Liver (tissue), 9 donors: ENCODE data around the gene KDM5B. TPM values are rescaled to one million over a fixed set of nuclear protein-coding genes. Genes with fewer than 3 reads are reported as not detected.

Experiments used
- DNase-seq: peaks from one replicate; pipeline ENCODE4 v3.0.0-alpha.2; 2017; ENCODE audit warnings: low spot score
- H3K27ac ChIP-seq, 2 donors: one replicate each; pipeline ENCODE4 v1.7.0; 2013; ENCODE audit warnings: inconsistent platforms in 2 of 2, low read length in 2 of 2, control low read depth in 1 of 2, low read depth in 1 of 2, mild to moderate bottlenecking in 1 of 2
- H3K27me3 ChIP-seq, 4 donors: one replicate each; pipeline versions ENCODE4 v1.6.1 to v1.7.0; 2013; ENCODE audit warnings: low read length in 3 of 4, inconsistent platforms in 1 of 4, mild to moderate bottlenecking in 1 of 4, moderate library complexity in 1 of 4; ENCODE audit not compliant: control insufficient read depth in 4 of 4, insufficient read depth in 4 of 4
- H3K36me3 ChIP-seq, 4 donors: one replicate each; pipeline versions ENCODE4 v1.6.1 to v1.7.0; 2013; ENCODE audit warnings: low read length in 3 of 4, mild to moderate bottlenecking in 3 of 4, low read depth in 1 of 4, moderate library complexity in 1 of 4; ENCODE audit not compliant: control insufficient read depth in 4 of 4, insufficient read depth in 3 of 4
- H3K4me1 ChIP-seq, 4 donors: one replicate each; pipeline versions ENCODE4 v1.6.1 to v1.7.0; 2013; ENCODE audit warnings: low read length in 3 of 4, mild to moderate bottlenecking in 3 of 4, moderate library complexity in 1 of 4; ENCODE audit not compliant: control insufficient read depth in 4 of 4, insufficient read depth in 4 of 4
- H3K4me3 ChIP-seq, 3 donors: one replicate each; pipeline versions ENCODE4 v1.6.1 to v1.7.0; 2013; ENCODE audit warnings: low read length in 3 of 3, control low read depth in 1 of 3, low read depth in 1 of 3, mild to moderate bottlenecking in 1 of 3
- H3K9ac ChIP-seq, 2 donors: one replicate each; pipeline ENCODE4 v1.7.0; 2013; ENCODE audit warnings: low read length in 2 of 2, mild to moderate bottlenecking in 2 of 2, moderate library complexity in 2 of 2, control low read depth in 1 of 2, low read depth in 1 of 2
- H3K9me3 ChIP-seq, 4 donors: one replicate each; pipeline versions ENCODE4 v1.6.1 to v1.7.0; 2013; ENCODE audit warnings: low read length in 3 of 4; ENCODE audit not compliant: control insufficient read depth in 4 of 4
- CTCF ChIP-seq: fragments of 150-350 bp; IDR thresholded peaks from 2 replicates; pipeline ENCODE4 v1.5.1; 2017; ENCODE audit warnings: improper control_type of control experiment, low read depth, low read length; ENCODE audit not compliant: missing input control
- EGR1 ChIP-seq, 2 donors: IDR thresholded peaks; 2 replicates each; pipeline ENCODE4 v1.6.1; 2016 to 2018; ENCODE audit warnings: antibody characterized with exemption in 2 of 2, low read depth in 2 of 2
- GABPA ChIP-seq, 2 donors: IDR thresholded peaks in 1 of 2; conservative IDR thresholded peaks in 1 of 2; 2 replicates each; pipeline ENCODE4 v1.6.1; 2016; ENCODE audit warnings: antibody characterized with exemption in 2 of 2, mild to moderate bottlenecking in 1 of 2, moderate library complexity in 1 of 2
- HNF4A ChIP-seq, 2 donors: conservative IDR thresholded peaks; 2 replicates each; pipeline ENCODE4 v1.6.1; 2016; ENCODE audit warnings: antibody characterized with exemption in 2 of 2, mild to moderate bottlenecking in 2 of 2
- JUND ChIP-seq, 2 donors: IDR thresholded peaks; 2 replicates each; pipeline ENCODE4 v1.6.1; 2016; ENCODE audit warnings: antibody characterized with exemption in 2 of 2
- MAX ChIP-seq: IDR thresholded peaks from 2 replicates; pipeline ENCODE4 v1.6.1; 2016; ENCODE audit warnings: antibody characterized with exemption
- NR2F2 ChIP-seq: IDR thresholded peaks from 2 replicates; pipeline ENCODE4 v1.6.1; 2016; ENCODE audit warnings: antibody characterized with exemption
- RAD21 ChIP-seq, 2 donors: IDR thresholded peaks; 2 replicates each; pipeline ENCODE4 v1.6.1; 2016; ENCODE audit warnings: antibody characterized with exemption in 2 of 2, mild to moderate bottlenecking in 2 of 2
- REST ChIP-seq: IDR thresholded peaks from 2 replicates; pipeline ENCODE4 v1.6.1; 2016; ENCODE audit warnings: antibody characterized with exemption, mild to moderate bottlenecking
- SP1 ChIP-seq: IDR thresholded peaks from 2 replicates; pipeline ENCODE4 v1.6.1; 2018; ENCODE audit warnings: antibody characterized with exemption, mild to moderate bottlenecking
- TAF1 ChIP-seq: conservative IDR thresholded peaks from 2 replicates; pipeline ENCODE4 v1.6.1; 2016; ENCODE audit warnings: antibody characterized with exemption, mild to moderate bottlenecking
- ZBTB33 ChIP-seq: IDR thresholded peaks from 2 replicates; pipeline ENCODE4 v1.6.1; 2016; ENCODE audit warnings: antibody characterized with exemption
- WGBS: extraction: QIAGEN DNeasy Blood & Tissue Kit; methylation state at CpG from one replicate; pipeline ENCODE4 v1.1.7; 2013; 5-methylcytosine and 5-hydroxymethylcytosine counted together
- polyA plus RNA-seq, 2 donors: library from polyadenylated mRNA; stranded (reverse) in 1 of 2; unstranded in 1 of 2; fragments of 200-250 nt in 1 of 2; fragments of >200 nt in 1 of 2; fragmentation: Nextera tagmentation in 1 of 2; extraction: Ambion mirVana in 1 of 2; gene quantifications; one replicate each; pipeline versions ENCODE4 v1.2.1 to v1.2.3, GENCODE V29; 2013 to 2015
- total RNA-seq, 2 donors: library from RNA; depleted of rRNA; stranded (reverse); fragments of >200 nt; gene quantifications; one replicate each; pipeline ENCODE4 v1.2.3, GENCODE V29; 2014
- donor health status: healthy.
- donor health status: healthy.
- donor health status: healthy.
- donor health status: healthy.
- donor health status: healthy.

KDM5B gene
- total and polyA plus RNA-seq, 4 donors = 3.4 to 33.7 (median 14.8) TPM

- no peak for DNase-seq
- WGBS = 62% methylated on average over 5 of the region's 5 CpGs
Observed at GRCh38 chr1:202702088-202702487, 106.1 kb downstream of the KDM5B start.

GRCh38 chr1:202701200-202701599, 107.0 kb downstream of the KDM5B start:
- 86% methylated on average over 3 of the region's 3 CpGs for WGBS
- peaks cover 0 to 5% (median under 1%) of the 10 kb centered on the region in 4 donors for H3K27me3 ChIP-seq
- no peaks in the 10 kb centered on the region for H3K9me3 ChIP-seq
- H3K4me3 ChIP-seq = no peak overlapping the region
- no peaks in the 10 kb centered on the region for H3K36me3 ChIP-seq
- no peak overlapping the region for H3K9ac ChIP-seq
- DNase-seq = no peak
- no peaks in the 10 kb centered on the region for H3K4me1 ChIP-seq
- H3K27ac ChIP-seq = no peak overlapping the region
- TF ChIP-seq SP1 = no peak
- no peak for TF ChIP-seq RAD21 (IDR thresholded peaks at IDR 0.05)
- no peak for TF ChIP-seq NR2F2
- TF ChIP-seq REST = no peak
- TF ChIP-seq MAX = no peak
- TF ChIP-seq JUND (IDR thresholded peaks at IDR 0.05) = no peak
- TF ChIP-seq HNF4A (conservative IDR thresholded peaks at IDR 0.05) = no peak
- TF ChIP-seq GABPA (IDR thresholded peaks at IDR 0.05 in 1 of 2, conservative IDR thresholded peaks at IDR 0.05 in 1 of 2) = no peak
- TF ChIP-seq EGR1 (IDR thresholded peaks at IDR 0.05; ENCODE audit: low read depth in 2 of 2) = no peak
- no peak for TF ChIP-seq TAF1
- no peak for TF ChIP-seq ZBTB33

More at GRCh38 chr1:202702088-202702487, 106.1 kb downstream of the KDM5B start:
- Histone ChIP-seq H3K4me3 (no peak overlapping the region), H3K4me1 (no peaks in the 10 kb centered on the region), H3K36me3 (no peaks in the 10 kb centered on the region), H3K9me3 (no peaks in the 10 kb centered on the region), H3K9ac (no peak overlapping the region), H3K27ac (no peak overlapping the region), H3K27me3 (peaks cover 0 to 5% (median under 1%) of the 10 kb centered on the region in 4 donors)
- no peak for TF ChIP-seq CTCF
- no peak for TF ChIP-seq HNF4A (conservative IDR thresholded peaks at IDR 0.05)
- TF ChIP-seq REST = no peak
